ENCODE data around the gene XIRP2. TPM values are rescaled to one million over a fixed set of nuclear protein-coding genes. Genes with fewer than 3 reads are reported as not detected.

The XIRP2 gene
- total RNA-seq, 1 donor, result 0.09 TPM

DNA sequence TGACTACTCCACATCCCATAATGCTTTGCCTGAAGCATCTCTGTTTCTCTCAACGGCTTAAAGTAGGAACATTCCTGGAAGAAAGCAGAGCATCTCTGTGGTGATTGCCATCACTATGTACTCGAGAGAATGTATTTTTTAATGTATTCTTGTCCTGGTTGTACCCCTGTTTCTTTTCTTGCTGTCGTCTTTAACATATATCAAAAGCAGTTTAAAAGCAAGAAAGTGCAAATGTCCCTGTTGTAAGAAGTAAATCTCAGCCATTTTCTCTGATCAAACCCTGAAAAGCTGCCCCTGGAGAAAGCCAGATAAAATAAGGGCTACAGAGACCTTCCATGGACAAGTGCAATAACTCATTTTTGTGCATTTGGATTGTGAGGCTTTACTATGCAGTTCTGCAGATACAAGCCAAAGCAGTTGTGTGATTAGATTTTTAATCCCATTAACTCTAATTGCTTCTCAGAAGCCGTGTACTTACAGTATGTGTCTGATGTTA, 70.8 kb downstream of the XIRP2 start:
- H3K4me3 ChIP-seq (ENCODE audit: low read depth, low read length), result no peak overlapping the region
- TF ChIP-seq, protein P1, sequence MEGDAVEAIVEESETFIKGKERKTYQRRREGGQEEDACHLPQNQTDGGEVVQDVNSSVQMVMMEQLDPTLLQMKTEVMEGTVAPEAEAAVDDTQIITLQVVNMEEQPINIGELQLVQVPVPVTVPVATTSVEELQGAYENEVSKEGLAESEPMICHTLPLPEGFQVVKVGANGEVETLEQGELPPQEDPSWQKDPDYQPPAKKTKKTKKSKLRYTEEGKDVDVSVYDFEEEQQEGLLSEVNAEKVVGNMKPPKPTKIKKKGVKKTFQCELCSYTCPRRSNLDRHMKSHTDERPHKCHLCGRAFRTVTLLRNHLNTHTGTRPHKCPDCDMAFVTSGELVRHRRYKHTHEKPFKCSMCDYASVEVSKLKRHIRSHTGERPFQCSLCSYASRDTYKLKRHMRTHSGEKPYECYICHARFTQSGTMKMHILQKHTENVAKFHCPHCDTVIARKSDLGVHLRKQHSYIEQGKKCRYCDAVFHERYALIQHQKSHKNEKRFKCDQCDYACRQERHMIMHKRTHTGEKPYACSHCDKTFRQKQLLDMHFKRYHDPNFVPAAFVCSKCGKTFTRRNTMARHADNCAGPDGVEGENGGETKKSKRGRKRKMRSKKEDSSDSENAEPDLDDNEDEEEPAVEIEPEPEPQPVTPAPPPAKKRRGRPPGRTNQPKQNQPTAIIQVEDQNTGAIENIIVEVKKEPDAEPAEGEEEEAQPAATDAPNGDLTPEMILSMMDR (IDR thresholded peaks at IDR 0.05; ENCODE audit: insufficient read depth, low read length), result no peak
- no peak for DNase-seq (ENCODE audit: low read depth)

DNA sequence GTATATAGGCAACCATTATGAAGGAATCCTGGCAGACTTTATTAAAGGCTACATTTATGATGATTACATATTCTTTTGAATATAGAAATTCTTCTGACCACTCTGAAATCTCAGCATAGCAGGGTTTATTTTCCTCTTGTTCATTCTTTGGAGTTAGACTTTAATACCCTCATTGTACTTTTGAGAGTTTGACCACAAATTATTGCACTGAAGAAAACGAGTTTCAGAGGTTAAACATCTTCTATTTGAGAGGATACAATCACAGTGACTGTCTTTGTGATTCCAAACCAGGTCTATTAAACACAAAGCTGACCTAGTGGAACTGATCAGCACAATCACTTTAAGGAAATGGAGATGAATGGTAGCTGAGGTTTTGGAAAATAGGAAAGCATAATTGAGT, 71.3 kb downstream of the XIRP2 start:
- TF ChIP-seq, protein P1 (IDR thresholded peaks at IDR 0.05; ENCODE audit: insufficient read depth, low read length), result no peak
- no peak overlapping the region for H3K4me3 ChIP-seq (ENCODE audit: low read depth, low read length)
- no peak for DNase-seq (ENCODE audit: low read depth)

DNA sequence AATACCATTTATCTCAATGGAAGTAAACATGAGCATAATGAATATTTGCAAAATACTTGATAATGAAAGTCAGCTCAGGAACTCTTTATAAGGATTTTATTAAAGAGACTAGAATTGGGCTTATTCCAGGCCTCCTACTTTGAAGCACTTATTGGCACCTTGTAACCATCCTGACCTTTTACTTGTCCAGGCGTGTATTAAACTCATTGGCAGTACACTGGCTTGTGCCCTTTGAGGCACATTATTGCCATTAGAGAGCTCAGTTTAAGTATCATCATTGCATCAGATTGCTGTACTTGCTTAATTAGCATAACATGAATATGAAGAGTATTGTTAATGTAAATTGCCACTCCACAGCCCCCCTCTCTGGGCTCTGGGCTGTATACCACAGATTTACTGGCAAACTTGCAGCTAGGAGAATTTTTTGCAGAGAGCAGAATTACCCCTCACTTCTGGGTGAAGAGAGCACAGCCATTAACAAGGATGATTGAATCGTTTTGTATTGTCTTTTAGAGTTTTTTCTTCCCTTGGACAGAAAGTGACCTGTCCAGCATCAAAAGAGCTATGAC, 72.5 kb downstream of the XIRP2 start:
- no peak overlapping the region for H3K4me3 ChIP-seq (ENCODE audit: low read depth, low read length)
- TF ChIP-seq, protein P1 (IDR thresholded peaks at IDR 0.05; ENCODE audit: insufficient read depth, low read length), result no peak
- no peak for DNase-seq (ENCODE audit: low read depth)

DNA sequence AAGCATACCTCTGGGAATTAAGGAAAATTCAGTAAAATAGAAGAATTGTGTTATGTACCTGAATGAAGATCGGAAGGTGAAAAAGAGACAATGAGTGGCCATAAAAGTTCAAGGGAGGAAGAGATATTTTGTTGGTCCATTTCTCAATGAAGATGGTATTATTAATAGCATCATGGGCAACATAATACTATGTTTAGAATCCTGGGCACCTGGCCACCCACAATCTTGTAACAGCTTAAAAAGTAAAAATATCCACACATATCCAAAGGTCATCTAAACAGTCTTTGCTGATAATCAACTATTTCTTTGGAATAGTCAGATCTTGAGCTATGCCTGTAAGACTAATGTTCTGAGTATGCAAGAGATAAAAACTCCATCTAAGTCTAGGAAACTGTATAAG, 73.7 kb downstream of the XIRP2 start:
- TF ChIP-seq, protein P1 (IDR thresholded peaks at IDR 0.05; ENCODE audit: insufficient read depth, low read length), result no peak
- no peak for DNase-seq (ENCODE audit: low read depth)
- no peak overlapping the region for H3K4me3 ChIP-seq (ENCODE audit: low read depth, low read length)

DNA sequence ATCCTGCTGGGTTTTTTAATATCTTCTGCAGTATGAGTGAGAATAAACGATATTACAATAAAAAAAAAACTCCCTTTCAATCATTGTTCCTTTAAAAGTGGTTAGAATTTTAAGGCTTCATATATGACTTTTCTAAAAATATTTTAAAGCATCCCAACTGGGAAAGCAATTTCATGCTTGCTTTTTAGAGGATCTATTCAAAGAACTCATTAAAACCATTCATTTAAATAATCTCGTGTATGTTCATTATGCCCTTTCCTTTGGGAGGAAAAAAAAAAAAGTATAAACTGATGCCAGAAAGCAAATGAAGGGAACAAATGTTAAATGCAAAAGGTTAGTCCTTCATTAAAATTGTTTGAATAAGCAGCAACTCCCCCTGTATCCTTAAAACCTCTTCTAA, 81.2 kb downstream of the XIRP2 start:
- TF ChIP-seq, protein P1 (IDR thresholded peaks at IDR 0.05; ENCODE audit: insufficient read depth, low read length), result no peak
- DNase-seq (ENCODE audit: low read depth), result no peak
- H3K4me3 ChIP-seq (ENCODE audit: low read depth, low read length), result no peak overlapping the region

DNA sequence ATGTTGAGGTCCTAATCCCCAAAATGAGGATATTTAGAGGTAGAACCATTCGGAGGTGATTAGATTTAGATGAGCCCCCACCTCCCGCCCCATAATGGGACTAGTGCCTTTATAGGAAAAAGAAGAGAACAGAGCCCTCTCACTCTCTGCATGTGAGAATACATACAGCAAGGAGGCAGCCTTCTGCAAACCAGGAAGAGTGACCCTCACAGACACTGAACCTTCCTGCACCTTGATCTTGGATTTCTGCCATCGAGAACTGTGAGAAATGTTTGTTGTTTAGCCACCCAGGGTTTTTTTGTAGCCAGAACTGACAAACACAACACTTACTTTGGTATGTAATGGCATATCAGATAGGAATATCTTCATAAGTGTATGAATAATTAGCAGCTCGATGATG, 83.7 kb downstream of the XIRP2 start:
- TF ChIP-seq, protein P1 (IDR thresholded peaks at IDR 0.05; ENCODE audit: insufficient read depth, low read length), result no peak
- DNase-seq (ENCODE audit: low read depth), result no peak
- H3K4me3 ChIP-seq (ENCODE audit: low read depth, low read length), result no peak overlapping the region

DNA sequence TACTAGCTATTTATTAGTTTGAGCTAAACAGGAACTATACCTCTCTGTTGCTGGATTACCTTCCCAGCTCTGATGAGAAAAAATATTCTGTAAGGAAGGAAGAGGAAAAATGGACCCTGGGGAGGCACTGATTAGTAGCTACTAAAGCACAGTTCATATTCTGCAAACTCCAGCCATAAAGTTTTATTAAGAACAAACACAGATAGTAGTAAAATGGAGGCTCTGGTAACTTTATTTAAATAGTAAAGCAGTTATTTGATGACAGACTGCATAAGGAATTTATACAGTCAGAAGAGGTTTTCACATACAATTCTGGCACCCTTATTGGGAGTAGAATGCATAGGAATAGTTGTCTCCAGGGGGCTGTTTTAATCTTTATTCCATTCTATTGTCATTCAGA, 84.1 kb downstream of the XIRP2 start:
- TF ChIP-seq, protein P1 (IDR thresholded peaks at IDR 0.05; ENCODE audit: insufficient read depth, low read length), result no peak
- DNase-seq (ENCODE audit: low read depth), result no peak
- no peak overlapping the region for H3K4me3 ChIP-seq (ENCODE audit: low read depth, low read length)

All from fibroblast of the aortic adventitia (primary cell).